ENCODE measurements around the gene SETDB2.

DNA sequence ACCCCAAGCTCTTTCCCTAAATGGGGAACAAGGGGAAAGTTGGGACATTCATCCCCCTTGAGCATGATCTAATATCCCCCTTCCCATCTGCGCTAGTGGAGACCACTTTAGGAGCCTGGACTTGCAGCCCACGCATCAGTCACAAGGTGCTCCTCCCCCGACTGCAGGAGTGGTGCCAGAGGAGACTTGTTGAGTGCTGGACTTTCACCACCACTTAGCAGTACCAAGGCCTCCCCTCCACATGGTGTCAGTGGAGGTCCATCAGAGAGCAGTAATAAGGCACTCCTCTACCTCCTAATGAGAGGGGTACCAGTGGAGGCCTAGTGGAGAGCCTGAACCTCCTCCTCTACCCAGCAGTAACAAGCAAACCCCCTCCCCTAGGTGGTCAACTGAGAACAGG lies 22.7 kb upstream of the SETDB2 start:
- TF ChIP-seq, protein P1, sequence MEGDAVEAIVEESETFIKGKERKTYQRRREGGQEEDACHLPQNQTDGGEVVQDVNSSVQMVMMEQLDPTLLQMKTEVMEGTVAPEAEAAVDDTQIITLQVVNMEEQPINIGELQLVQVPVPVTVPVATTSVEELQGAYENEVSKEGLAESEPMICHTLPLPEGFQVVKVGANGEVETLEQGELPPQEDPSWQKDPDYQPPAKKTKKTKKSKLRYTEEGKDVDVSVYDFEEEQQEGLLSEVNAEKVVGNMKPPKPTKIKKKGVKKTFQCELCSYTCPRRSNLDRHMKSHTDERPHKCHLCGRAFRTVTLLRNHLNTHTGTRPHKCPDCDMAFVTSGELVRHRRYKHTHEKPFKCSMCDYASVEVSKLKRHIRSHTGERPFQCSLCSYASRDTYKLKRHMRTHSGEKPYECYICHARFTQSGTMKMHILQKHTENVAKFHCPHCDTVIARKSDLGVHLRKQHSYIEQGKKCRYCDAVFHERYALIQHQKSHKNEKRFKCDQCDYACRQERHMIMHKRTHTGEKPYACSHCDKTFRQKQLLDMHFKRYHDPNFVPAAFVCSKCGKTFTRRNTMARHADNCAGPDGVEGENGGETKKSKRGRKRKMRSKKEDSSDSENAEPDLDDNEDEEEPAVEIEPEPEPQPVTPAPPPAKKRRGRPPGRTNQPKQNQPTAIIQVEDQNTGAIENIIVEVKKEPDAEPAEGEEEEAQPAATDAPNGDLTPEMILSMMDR (IDR thresholded peaks at IDR 0.05), result no peak
- TF ChIP-seq POLR2A (IDR thresholded peaks at IDR 0.05), result no peak

Data from vagina (tissue), 2 donors.